Lung (tissue), 12 donors: ENCODE results near the gene PPM1L. TPM values are rescaled to one million over a fixed set of nuclear protein-coding genes. Genes with fewer than 3 reads are reported as not detected.

ENCODE experiments used
- ATAC-seq: fragments of 200-7000 bp; cut with Tn5 transposase; one replicate; pipeline ENCODE4 v1.9.1; 2020; ENCODE audit warnings: moderate number of reproducible peaks; ENCODE audit not compliant: insufficient read depth, low FRiP score
- DNase-seq, 3 donors: peaks; one replicate each; pipeline ENCODE4 v3.0.0-alpha.2; 2013 to 2017
- H3K27ac ChIP-seq, 2 donors: one replicate each; pipeline ENCODE4 v1.5.1; 2013; ENCODE audit warnings: mild to moderate bottlenecking in 2 of 2, moderate library complexity in 2 of 2, control low read depth in 1 of 2, inconsistent platforms in 1 of 2, low read depth in 1 of 2, low read length in 1 of 2
- H3K27me3 ChIP-seq, 3 donors: one replicate each; pipeline ENCODE4 v1.5.1; 2013; ENCODE audit warnings: low read length in 2 of 3; ENCODE audit not compliant: control insufficient read depth in 3 of 3, insufficient read depth in 3 of 3
- H3K36me3 ChIP-seq, 4 donors: one replicate each; pipeline ENCODE4 v1.5.1; 2013; ENCODE audit warnings: low read length in 4 of 4, mild to moderate bottlenecking in 1 of 4, moderate library complexity in 1 of 4; ENCODE audit not compliant: control insufficient read depth in 4 of 4, insufficient read depth in 4 of 4
- H3K4me1 ChIP-seq, 5 donors: one replicate each; pipeline ENCODE4 v1.5.1; 2013; ENCODE audit warnings: low read length in 5 of 5, mild to moderate bottlenecking in 2 of 5, moderate library complexity in 1 of 5; ENCODE audit not compliant: control insufficient read depth in 5 of 5, insufficient read depth in 5 of 5
- H3K4me3 ChIP-seq: one replicate; pipeline ENCODE4 v1.5.1; 2013; ENCODE audit warnings: mild to moderate bottlenecking, control low read depth, moderate library complexity
- H3K9ac ChIP-seq, 2 donors: one replicate each; pipeline ENCODE4 v1.5.1; 2013; ENCODE audit warnings: low read length in 2 of 2, control low read depth in 1 of 2; ENCODE audit not compliant: insufficient read depth in 1 of 2
- H3K9me3 ChIP-seq, 4 donors: one replicate each; pipeline ENCODE4 v1.5.1; 2013; ENCODE audit warnings: low read length in 3 of 4, mild to moderate bottlenecking in 1 of 4, moderate library complexity in 1 of 4; ENCODE audit not compliant: control insufficient read depth in 4 of 4, insufficient read depth in 3 of 4
- CTCF ChIP-seq: IDR thresholded peaks from 2 replicates; pipeline ENCODE4 v1.5.1; 2012; ENCODE audit warnings: mild to moderate bottlenecking; ENCODE audit errors: control extremely low read depth, extremely low read depth
- WGBS, 2 donors: extraction: QIAGEN DNeasy Blood & Tissue Kit; methylation state at CpG; one replicate each; pipeline ENCODE4 v1.1.7; 2013; 5-methylcytosine and 5-hydroxymethylcytosine counted together
- polyA plus RNA-seq, 2 donors: library from polyadenylated mRNA; stranded (reverse); fragments of 200-250 nt; gene quantifications; one replicate each; pipeline ENCODE4 v1.2.1, GENCODE V29; 2013
- total RNA-seq, 2 donors: library from RNA; depleted of rRNA in 1 of 2; stranded (reverse); fragments of >200 nt in 1 of 2; gene quantifications; one replicate each; pipeline ENCODE4 v1.2.1, GENCODE V29; 2014 to 2021
- donor health status: control.
- donor health status: control.
- donor health status: Bipolar disorder and iron deficiency.
- donor health status: healthy.
- donor health status: DM: yes; HTN: yes; CAD: no.

PPM1L gene
- total and polyA plus RNA-seq, 4 donors: 1.5 to 17.7 (median 6.7) TPM

- WGBS, 2 donors: 83 to 90% methylated on average over 2 of the region's 2 CpGs
- ATAC-seq (no peak), DNase-seq (no peak)
- Histone ChIP-seq H3K4me1 (no peaks in the 10 kb centered on the region), H3K36me3 (no peaks in the 10 kb centered on the region), H3K27ac (no peak overlapping the region), H3K4me3 (no peak overlapping the region), H3K9me3 (peaks cover 0 to 2% (median 0%) of the 10 kb centered on the region in 4 donors), H3K27me3 (no peaks in the 10 kb centered on the region), H3K9ac (no peak overlapping the region)
- TF ChIP-seq CTCF: no peak
Observed at GRCh38 chr3:160945336-160945735, 189.3 kb downstream of the PPM1L start.

GRCh38 chr3:160948273-160948672 is 192.2 kb downstream of the PPM1L start:
- no peak for TF ChIP-seq CTCF
- Histone ChIP-seq H3K9me3 (no peaks in the 10 kb centered on the region), H3K36me3 (no peaks in the 10 kb centered on the region), H3K27ac (no peak overlapping the region), H3K27me3 (no peaks in the 10 kb centered on the region), H3K4me1 (peaks cover 0 to 6% (median 0%) of the 10 kb centered on the region in 5 donors), H3K9ac (no peak overlapping the region), H3K4me3 (no peak overlapping the region)
- ATAC-seq (no peak), DNase-seq (no peak)
- WGBS, 2 donors: 66 to 74% methylated on average over 3 of the region's 3 CpGs

GRCh38 chr3:160949460-160949859 is 193.4 kb downstream of the PPM1L start:
- ATAC-seq (no peak), DNase-seq (no peak)
- no peak for TF ChIP-seq CTCF
- no peaks in the 10 kb centered on the region for H3K36me3 ChIP-seq
- no peak overlapping the region for H3K9ac ChIP-seq
- no peak overlapping the region for H3K27ac ChIP-seq
- H3K27me3 ChIP-seq: no peaks in the 10 kb centered on the region
- H3K4me3 ChIP-seq: no peak overlapping the region
- peaks cover 0 to 8% (median 0%) of the 10 kb centered on the region in 5 donors for H3K4me1 ChIP-seq
- H3K9me3 ChIP-seq: no peaks in the 10 kb centered on the region
- WGBS, 2 donors: 81% methylated on average over 4 of the region's 4 CpGs

- Histone ChIP-seq H3K9me3 (no peaks in the 10 kb centered on the region), H3K36me3 (no peaks in the 10 kb centered on the region), H3K4me1 (peaks cover 0 to 8% (median 0%) of the 10 kb centered on the region in 5 donors), H3K27ac (no peak overlapping the region), H3K27me3 (no peaks in the 10 kb centered on the region), H3K9ac (no peak overlapping the region), H3K4me3 (no peak overlapping the region)
- no peak for TF ChIP-seq CTCF
- no peak for DNase-seq
- no peak for ATAC-seq
- 87 to 93% methylated on average over 2 of the region's 2 CpGs for WGBS, 2 donors
Observed at GRCh38 chr3:160950542-160950941, 194.5 kb downstream of the PPM1L start.
